RCC 7860 (cell line): ENCODE data around the gene ARHGAP10.

ENCODE experiments used
- DNase-seq: peaks from one replicate; pipeline ENCODE4 v3.0.0-alpha.2; 2015; ENCODE audit warnings: low spot score
- FAIRE-seq: peaks from 2 replicates; lab custom pipeline; 2012; peaks lifted over from hg19 to GRCh38; lab: Jason Lieb, UNC

The ARHGAP10 gene

DNA sequence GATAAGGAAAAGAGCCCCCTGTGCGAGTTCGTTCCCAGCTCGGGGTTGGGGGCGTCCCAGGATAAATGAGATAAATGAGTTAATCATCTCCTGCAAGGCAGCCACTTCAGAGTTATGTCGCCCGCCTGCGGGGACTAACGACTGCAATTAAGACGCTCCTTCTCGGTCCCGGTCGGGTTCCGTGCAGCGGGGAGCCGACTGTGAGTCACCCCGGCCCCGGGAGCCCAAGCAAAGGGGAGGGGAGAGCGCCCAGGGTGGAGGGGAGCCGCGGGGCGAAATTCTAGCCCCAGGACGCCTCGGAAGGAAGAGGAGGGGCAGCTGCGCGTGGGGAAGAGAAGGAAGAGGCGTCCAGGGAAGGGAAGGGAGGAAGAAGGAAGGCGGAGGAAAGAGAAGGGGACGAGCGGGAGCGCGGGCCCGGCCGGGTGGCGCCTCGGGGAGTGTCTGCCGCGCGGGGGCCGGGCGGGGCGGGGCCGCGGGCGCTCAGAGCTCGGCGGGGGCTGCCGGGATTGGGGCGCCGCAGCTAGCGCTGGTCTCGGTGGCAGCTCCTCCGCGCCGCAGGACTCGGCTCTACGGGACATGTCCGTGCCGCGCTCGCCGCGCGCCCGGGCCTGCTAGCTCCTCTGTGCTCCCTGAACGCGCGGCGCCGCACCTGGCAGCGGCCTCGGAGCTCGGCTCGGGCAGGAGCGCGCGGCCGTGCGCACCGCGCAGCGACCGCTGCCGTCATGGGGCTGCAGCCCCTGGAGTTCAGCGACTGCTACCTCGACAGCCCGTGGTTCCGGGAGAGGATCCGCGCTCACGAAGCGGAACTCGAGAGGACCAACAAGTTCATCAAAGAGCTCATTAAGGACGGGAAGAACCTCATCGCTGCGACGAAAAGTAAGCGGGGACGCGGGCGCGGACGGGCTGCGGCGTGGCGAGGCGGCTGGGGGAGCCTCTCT, at the start of gene ARHGAP10:
ARHGAP10 (plus strand) TSS at position 509 of the 938 bp plus-strand sequence; CDS start at position 723, 214 bp downstream.
- FAIRE-seq: no peak

DNA sequence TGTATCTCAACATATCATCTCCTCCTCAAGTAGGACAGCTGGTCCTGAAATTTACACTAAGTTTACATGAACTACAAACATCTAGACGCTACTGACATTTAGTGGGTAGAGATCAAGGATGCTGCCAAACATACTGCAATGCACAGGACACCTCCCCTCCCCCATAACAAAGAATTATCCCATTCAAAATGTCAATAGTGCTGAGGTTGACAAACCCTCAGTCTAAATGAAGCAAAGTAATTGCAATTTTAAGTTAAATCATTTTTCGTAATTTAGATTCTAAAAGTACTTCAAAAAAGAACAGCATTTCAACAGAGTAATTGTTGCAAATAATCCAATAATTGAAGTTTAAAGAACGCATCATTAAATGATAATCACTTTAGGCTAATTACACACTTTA, 49.1 kb upstream of the ARHGAP10 start:
- FAIRE-seq: no peak
- no peak for DNase-seq

More for the DNA sequence above, at the start of gene ARHGAP10:
- DNase-seq: peak; percentile 50

- FAIRE-seq (no peak), DNase-seq (no peak)
Observed at GRCh38 chr4:147683188-147683591, 48.7 kb upstream of the ARHGAP10 start.

GRCh38 chr4:147683717-147684700, 47.9 kb upstream of the ARHGAP10 start, which contains the start of gene PRMT9:
Gene PRMT9, minus strand, starts transcription at chr4:147684163. Its CDS starts 176 bp downstream, at chr4:147683987.
- FAIRE-seq (no peak), DNase-seq (peak; percentile 58)

DNA sequence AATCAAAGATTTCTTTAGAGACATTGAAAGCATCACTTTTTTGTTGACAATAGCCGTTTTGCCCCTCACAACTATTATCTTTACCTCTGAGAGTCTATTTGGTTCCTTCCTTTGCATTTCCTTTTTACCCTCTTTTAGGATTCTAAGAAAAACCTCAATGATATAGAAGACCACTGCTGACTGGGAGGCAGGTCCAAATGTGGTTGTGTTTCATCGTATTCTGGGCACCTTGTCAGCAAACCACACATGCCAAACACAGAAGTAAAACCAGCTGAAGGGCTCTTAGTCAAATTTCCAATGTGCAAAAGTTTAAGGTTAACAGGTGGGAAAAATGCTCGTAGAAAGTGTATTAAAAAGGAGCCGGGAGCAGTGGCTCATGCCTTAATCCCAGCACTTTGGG, 42.8 kb upstream of the ARHGAP10 start:
- DNase-seq: no peak
- FAIRE-seq: no peak

DNA sequence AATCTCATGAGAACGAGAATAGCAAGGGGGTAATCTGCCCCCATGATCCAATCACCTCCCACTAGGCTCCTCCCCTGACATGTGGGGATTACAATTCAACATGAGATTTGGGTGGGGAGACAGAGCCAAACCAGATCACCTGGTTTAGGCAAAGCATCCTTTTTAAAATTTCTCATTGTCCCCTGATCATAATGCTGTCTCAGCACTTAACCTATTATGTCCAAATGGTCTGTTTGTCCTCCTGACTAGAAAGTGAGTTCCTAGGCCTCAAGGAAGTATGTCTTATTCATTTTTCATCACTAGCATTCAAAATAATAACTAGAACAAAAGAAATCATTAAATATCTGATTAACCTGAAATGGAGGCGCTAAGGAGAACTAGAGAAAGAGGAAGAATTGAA, 40.1 kb upstream of the ARHGAP10 start:
- FAIRE-seq: no peak

GRCh38 chr4:147693218-147693617, 38.7 kb upstream of the ARHGAP10 start:
- no peak for FAIRE-seq
- no peak for DNase-seq

More for the DNA sequence above, 40.1 kb upstream of the ARHGAP10 start:
- no peak for DNase-seq

GRCh38 chr4:147696866-147697265, 35.0 kb upstream of the ARHGAP10 start:
- no peak for DNase-seq
- FAIRE-seq: no peak

DNA sequence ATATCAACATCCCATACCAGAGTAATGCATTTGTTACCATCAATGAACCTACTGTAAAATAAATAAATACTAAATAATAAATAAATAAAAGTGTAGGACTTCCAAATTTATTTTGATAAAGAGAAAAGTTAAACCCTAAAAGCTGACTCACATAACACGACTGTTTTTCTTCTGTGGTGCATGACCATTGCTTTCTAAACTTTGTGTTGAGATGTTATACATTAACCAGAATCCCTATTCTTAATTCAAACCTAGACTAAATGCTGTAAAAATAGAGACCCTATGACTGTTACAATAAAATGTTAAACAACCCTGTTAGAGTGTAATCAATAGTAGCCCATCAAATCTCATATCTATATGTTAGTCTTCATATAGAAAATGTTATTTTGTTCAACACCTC, 27.0 kb upstream of the ARHGAP10 start:
- no peak for DNase-seq

GRCh38 chr4:147707892-147708672, 23.8 kb upstream of the ARHGAP10 start:
- peak; percentile 23 for DNase-seq
- FAIRE-seq: no peak

More for the DNA sequence above, 27.0 kb upstream of the ARHGAP10 start:
- peak; percentile 57 for FAIRE-seq

GRCh38 chr4:147709999-147710398, 21.9 kb upstream of the ARHGAP10 start:
- DNase-seq (peak; percentile 5), FAIRE-seq (no peak)

DNA sequence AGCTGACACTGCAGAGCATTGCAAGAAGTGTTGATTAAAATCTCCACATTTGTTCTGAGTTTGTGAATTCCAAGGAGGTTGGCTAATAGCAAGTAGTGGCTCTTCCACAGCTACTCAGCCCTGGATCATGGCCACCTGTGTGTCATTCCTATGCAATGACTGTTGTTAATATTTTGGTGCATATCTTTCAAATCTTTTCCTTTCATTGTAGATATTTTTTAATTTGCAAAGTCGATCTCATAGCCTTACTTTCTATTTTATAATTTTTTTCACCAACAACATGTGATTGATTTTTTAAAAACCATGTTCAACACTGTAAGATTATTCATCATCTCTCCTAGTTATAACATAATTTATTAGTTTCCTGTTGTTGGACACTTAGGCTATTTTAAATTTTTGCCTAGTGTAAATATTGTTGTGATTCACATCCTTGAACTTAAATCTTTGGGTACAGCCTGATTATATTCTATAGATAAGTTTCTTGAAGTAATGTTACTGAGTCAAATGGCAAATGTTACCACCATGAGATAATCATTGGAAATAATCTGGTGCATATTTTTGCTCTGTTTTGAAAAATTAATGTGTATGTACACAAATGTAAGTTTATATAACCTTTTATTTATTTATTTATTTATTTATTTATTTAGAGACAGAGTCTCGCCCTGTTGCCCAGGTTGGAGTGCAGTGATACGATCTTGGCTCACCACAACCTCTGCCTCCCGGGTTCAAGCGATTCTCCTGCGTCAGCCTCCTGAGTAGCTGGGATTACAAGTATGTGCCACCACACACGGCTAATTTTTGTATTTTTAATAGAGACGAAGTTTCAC, 17.1 kb upstream of the ARHGAP10 start:
- no peak for DNase-seq
- FAIRE-seq: no peak

- no peak for FAIRE-seq
- no peak for DNase-seq
Observed at GRCh38 chr4:147717878-147718277, 14.0 kb upstream of the ARHGAP10 start.

DNA sequence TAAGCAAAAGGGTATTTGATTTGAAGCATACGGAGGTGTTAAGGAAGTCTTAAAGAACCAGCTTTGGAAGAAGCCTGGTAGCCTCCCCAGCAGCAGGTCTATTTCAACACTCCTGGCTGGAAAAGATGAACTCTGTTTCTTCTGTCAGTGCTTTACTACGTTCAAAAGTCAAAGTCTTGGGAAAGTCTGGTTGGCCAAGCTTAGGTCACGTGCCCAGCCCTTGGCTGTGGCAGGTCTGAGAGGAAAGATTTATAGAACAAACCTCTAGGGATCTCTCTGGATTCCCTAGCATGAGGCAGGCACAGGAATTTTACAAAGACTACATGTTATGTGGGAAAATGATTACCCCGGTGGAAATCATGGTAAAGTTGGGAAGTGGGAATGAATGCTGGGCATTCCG, 8.6 kb upstream of the ARHGAP10 start:
- FAIRE-seq (no peak), DNase-seq (no peak)

GRCh38 chr4:147724468-147725201, 7.3 kb upstream of the ARHGAP10 start:
- no peak for FAIRE-seq

DNA sequence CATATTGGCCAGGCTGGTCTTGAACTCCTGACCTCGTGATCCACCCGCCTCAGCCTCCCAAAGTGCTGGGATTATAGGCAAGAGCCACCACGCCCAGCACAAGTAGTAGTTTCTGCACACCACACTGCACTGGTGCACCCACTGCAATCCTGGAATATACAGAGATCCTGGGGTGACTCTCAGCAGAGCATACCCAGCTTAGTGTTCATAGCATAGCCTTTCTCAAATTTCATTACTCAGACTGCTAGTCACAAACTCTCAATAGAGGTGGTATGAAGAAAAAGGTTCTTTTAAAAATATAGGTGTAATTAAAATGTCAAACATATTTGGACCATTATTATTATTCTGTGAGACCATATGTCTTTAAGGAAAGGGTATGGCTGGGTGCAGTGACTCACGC, 6.2 kb upstream of the ARHGAP10 start:
- FAIRE-seq (no peak), DNase-seq (no peak)

More at GRCh38 chr4:147724468-147725201, 7.3 kb upstream of the ARHGAP10 start:
- DNase-seq: no peak

DNA sequence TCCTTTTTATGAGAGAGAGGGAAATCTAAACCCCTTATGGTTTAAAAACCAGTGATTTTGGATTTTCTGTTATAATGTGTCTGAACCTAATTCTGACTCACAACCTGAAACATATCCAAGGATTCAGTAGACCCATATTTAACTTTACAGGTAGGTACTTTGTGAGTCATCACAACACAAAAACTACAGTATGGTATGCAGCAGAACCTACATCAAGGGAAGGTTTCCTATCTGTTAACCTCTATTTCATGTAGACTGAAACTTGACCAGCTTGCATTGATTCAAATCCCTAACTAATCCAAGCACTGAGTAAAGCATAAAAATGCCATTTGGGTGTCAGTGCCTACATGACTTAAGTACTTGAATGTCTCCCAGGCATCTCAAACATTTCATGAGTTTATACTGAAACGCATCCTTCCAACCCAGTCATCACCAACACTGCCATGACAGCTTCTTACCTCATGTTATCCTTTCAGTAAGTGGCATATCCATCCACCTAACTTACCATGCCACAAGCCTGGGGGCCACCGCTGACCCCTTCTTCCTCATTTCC, 4.3 kb upstream of the ARHGAP10 start:
- FAIRE-seq (no peak), DNase-seq (no peak)

- no peak for DNase-seq
- FAIRE-seq: no peak
Observed at GRCh38 chr4:147730333-147730732, 1.6 kb upstream of the ARHGAP10 start.
